ENCODE results near the gene JPH2.
"Not testable (repeated sequence)": the region's sequence is repeated elsewhere in the genome, so short reads cannot be mapped to it uniquely, and the experiment has no call there.

Gene JPH2

DNA sequence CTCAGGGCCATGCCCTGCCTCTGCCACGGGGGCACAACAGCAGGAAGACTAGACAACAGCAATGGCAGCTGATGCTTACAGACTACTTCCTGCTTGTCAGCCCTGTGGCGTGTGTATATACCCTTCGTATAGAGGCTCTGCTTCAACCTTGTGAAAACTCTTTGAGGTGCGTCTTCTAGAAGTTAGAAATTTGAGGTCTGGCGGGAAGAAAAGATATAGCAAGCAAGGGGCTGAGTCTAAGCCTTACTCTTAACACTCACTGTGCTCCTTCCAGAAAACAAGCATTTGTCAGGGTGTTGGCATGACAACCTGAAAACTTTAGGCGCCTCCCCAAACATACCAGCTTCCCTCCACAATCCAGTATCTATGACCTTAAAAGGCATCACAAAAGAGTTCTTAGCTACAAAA lies 33.3 kb downstream of the JPH2 start:
- DNase-seq, result no peak

GRCh38 chr20:44151621-44152416 lies 35.2 kb downstream of the JPH2 start:
- DNase-seq, result no peak

GRCh38 chr20:44146272-44146671 lies 40.7 kb downstream of the JPH2 start:
- DNase-seq, result no peak

GRCh38 chr20:44145131-44145775 lies 41.7 kb downstream of the JPH2 start:
- no peak for DNase-seq

- DNase-seq, result no peak
Observed at GRCh38 chr20:44143936-44144335, 43.1 kb downstream of the JPH2 start.

DNA sequence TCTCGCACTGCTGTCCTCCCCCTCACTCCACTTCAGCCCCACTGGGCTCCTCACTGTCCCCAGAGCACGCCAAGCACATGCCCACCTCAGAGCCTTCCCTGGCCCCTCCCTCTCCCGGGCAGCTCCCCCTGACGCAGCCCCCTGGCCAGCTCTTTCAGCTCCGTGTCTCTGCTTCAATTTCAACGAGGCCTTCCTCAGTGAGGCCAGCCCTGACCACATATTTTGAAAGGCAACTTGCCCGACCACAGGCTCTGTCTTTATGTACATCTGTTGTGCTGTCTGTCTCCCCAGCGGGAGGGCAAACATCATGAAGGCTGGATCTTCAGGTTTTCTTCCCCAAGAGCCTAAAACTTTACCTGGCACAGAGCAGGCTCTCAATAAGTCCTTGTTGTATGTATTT lies 44.6 kb downstream of the JPH2 start:
- no peak for DNase-seq

DNA sequence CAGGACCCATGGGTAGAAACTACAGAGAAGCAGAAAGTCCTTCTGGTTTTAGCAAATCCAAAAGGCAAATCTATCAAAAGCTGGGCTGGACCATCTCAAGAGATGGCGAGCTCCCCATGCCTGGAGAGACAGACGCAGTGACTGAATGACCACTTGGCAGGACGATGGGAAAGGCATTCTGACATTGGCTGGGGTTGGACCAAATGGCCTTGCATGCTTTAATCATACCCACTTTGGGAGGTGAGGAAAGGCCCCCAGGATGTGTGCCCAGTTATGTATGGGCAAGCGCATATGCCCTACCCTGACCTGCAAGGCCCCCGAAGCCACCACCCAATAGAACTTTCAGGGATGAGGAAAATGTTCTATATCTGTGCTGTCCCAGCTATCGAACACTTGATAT lies 45.1 kb downstream of the JPH2 start:
- DNase-seq, result no peak

- DNase-seq, result no peak
Observed at GRCh38 chr20:44138867-44139266, 48.1 kb downstream of the JPH2 start.

GRCh38 chr20:44137266-44137801 lies 49.7 kb downstream of the JPH2 start:
- no peak for DNase-seq

DNA sequence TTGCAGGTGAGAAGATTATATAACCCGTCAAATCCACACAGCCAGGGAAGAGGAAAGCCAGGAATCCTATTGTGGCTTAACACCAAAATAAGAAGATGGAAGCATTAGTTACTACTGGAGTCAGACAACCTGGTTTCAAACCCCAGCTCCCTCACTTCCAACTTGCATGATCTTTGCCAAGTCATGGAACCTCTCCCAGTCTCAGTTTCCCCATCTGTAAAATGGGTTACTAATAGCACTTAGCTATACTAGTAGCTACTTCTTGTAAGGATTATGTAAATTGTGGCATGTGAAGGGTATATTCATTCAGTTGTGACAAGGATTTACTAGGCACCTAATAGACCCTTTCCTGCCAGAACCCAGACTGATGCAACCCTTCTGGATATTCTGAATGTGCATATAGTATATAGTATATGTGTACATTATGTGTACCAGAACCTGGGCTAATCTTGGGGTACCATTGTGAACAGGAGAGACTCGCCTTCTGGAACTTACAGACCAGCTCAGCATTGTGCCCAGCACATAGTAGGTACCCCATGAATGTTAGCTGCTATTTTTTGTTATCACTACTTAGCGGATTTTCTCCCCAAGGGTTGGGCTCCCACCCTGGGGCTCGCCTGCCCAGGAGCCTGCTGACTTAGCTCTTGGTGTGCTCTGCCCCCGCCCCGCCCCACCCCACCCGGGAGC lies 50.3 kb downstream of the JPH2 start:
- no peak for DNase-seq

- no peak for DNase-seq
Observed at GRCh38 chr20:44135417-44136204, 51.4 kb downstream of the JPH2 start.

DNA sequence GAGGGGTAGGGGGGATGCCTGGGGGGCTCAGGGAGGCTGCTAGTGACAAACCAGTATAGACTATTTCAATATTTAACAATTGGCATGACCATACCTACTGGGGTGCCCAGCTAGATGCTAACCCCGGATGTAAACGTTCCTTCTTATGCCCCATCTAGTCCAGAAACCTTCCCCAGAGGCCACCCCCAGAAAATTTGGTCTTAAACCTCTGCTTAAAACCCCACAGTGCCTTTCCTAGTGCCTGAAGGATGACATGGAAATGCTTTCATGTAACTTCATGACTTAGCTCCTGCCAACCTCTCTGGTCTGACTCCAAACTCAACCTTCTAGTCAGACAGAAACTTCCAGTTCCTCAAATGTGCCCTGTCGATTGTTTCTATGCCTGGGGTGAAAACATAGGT lies 52.0 kb downstream of the JPH2 start:
- DNase-seq, result no peak

- no peak for DNase-seq
Observed at GRCh38 chr20:44133424-44133823, 53.6 kb downstream of the JPH2 start.

- no peak for DNase-seq
Observed at GRCh38 chr20:44131704-44132103, 55.3 kb downstream of the JPH2 start.

DNA sequence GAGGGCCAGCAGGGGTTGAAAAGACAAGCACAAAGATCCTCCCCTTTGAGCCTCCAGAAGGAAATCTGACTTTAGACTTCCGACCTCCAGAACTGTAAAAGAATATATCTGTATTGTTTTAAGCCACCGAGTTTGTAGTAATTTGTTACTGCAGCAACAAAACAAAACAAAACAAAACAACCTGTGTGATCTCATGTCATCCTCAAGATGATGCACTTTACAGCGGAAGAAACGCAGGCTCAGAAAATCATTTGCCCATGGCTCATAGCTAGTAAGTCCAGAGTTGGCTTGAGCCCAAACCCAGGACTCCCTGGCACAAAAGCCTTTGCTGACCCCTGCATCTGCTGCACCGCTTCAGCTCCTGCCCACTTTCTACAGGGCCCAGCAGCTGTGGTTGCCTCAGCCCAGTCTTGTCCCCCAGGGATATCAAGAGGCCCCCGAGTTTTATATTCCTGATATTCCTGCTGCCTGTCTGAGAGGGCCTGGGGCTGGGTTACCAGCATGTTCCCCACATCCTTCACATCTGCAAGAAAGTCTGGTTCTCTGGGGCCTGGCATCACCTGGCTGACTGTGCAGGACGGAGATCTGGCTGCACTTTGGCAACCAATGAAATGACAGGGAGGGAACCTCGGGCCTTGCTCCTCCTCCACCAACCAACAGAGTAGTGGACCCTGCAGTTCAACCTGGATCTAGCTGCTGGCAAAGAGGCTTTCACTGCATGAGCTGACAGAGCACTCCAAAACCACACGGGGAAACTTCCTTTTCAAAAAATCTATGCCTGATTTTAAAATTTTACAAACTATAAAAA lies 56.9 kb downstream of the JPH2 start:
- no peak for DNase-seq

DNA sequence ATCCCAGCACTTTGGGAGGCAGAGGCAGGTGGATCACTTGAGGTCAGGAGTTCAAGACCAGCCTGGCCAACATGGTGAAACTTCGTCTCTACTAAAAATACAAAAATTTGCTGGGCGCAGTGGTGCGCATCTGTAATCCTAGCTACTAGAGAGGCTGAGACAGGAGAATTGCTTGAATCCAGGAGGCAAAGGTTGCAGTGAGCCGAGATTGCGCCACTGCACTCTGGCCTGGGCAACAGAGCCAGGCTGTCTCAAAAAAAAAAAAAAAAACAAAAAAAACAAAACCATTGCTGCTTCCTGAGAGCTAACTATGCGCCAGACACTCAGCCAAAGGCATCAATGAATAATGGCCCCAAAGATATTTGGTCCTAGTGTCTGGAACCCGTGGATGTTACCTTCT lies 57.7 kb downstream of the JPH2 start:
- not testable (repeated sequence) for DNase-seq

DNA sequence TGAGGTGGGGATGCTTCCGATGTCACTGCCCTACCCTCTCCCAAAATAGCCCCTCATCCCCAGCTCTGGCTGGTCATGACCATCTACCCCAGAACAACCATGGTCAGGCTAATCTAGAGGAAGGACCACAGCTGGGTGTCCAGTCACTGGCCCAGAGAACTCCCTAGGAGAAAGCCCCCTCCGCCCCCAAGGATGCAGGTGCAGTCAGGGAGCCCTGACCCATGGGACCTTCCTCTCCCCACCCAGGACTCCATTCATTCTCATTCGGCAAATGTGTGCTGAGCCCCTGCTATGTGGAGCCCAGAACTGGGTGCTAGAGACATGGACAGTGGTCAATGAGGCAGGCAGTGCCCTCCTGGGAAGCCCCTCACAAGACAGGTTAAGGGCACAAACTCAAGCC lies 60.5 kb downstream of the JPH2 start:
- no peak for DNase-seq

- no peak for DNase-seq
Observed at GRCh38 chr20:44125332-44126127, 61.5 kb downstream of the JPH2 start.

GRCh38 chr20:44123874-44124535 lies 63.0 kb downstream of the JPH2 start:
- DNase-seq, result no peak

- no peak for DNase-seq
Observed at GRCh38 chr20:44123251-44123650, 63.7 kb downstream of the JPH2 start.
